Activated naive CD4-positive, alpha-beta T cell treated with Interleukin-2 at 50 U/mL for 16 hours (primary cell): ENCODE results near the gene SPAG16.
"Not testable (repeated sequence)": the region's sequence is repeated elsewhere in the genome, so short reads cannot be mapped to it uniquely, and the experiment has no call there.

Source experiments
- DNase-seq: peaks from one replicate; pipeline ENCODE4 v3.0.0-alpha.2; 2020

SPAG16 gene

DNA sequence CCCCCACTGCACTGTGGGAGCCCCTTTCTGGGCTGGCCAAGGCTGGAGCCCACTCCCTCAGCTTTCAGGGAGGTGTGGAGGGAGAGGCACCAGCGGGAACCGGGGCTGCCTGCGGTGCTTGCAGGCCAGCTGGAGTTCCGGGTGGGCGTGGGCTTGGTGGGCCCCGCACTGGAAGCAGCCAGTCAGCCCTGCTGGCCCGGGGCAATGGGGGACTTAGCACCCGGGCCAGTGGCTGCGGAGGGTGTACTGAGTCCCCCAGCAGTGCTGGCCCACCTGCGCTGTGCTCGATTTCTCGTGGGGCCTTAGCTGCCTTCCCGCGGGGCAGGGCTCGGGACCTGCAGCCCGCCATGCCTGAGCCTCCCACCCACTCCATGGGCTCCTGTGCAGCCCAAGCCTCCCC, 434.1 kb downstream of the SPAG16 start:
- DNase-seq: not testable (repeated sequence)

DNA sequence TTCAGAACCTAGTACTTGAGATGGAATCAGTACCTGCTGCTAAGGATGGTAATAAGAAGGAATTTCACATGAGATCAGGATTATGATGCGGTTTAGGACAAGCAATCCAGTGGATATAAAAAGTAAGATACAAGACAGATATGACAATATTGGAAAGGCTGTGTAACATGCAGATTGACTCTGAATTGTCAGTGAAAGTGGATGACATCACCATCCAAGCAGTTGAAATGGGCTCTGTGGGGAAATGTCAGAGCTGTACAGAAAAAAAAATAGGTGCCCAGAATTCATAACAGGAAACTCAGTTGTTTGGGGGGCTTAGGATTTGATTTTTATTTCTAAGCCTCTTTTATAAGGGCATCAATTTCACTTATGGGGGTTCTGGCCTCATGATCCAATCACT, 438.3 kb downstream of the SPAG16 start:
- no peak for DNase-seq

DNA sequence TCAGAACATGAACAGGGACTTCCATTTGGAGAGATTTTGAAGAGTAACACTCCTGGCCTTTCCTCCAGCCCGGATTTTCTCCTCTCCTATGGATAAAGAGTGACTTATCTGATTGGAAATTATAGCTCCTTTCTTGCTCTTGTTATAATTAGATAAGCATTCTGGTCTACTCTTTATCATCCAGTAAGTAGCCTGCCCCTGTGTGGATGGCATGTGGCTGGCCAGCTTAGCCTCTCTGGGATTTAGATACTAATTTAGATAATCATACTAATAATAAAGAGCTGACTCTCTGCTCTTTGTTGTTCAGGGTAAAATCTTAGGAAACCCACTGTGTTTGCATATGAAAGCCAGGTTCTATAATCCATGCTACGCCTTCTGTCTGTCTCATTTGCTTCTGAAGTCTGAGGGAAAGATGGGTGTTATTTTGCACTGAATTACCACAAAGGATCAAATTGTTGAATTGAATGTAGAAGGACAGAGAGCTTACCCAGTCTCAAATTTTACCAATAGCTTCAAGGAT, 438.8 kb downstream of the SPAG16 start:
- DNase-seq: no peak

DNA sequence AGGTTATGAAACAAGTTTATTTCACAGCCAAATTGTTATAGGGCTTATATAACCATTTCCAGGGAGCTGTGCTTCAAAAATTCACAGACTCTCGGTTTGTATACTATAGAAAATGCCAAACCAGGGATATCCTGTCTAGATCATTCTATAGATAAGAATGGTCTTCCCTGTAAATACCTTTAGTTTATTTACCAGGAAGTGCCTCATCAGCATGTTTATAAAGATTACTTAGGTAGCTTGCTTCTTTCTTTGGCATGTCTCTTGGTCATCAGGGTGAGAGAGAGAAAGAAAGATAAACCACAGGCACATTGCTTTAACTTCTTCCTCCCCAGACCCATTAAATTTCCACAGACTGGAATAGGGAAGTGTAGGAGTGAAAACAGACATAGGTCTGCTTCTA, 439.4 kb downstream of the SPAG16 start:
- DNase-seq: no peak

DNA sequence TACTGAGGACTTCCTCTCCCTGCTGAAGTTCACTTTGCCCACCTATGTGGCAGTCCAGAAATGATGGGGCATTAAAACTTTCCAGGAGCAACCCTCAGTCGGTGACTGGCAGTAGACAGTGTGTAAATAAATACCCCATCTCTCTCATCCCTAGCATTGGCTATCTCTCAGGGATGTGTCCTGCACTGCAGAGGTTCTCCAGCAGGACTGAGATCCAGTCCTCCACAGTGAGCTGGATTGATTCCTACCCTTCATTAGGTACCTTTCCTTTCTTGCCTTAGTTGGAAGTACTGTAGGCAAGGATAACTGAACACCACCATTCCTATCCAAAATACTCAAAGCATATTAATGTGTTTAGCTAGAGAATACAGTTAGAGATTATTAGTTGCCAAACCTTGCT, 441.8 kb downstream of the SPAG16 start:
- DNase-seq: no peak

DNA sequence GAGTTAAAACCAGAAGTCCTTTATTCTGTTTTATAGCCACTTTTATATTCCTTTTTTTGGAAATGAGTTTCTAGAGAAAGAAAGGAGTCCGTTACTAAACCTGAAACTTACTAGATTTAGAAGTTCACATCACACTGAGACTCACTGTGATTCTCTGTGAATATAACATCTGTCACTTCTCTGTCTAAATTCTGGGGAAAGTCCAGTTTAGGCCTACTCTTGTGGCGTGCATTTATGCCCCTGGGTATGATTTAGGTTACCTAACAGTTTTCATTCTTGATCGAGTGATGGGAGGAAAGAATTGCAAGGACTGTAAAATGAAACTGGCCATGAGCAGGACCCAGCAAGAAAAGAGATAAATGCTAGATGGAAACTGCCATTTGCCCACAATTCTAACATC, 449.6 kb downstream of the SPAG16 start:
- DNase-seq: no peak

DNA sequence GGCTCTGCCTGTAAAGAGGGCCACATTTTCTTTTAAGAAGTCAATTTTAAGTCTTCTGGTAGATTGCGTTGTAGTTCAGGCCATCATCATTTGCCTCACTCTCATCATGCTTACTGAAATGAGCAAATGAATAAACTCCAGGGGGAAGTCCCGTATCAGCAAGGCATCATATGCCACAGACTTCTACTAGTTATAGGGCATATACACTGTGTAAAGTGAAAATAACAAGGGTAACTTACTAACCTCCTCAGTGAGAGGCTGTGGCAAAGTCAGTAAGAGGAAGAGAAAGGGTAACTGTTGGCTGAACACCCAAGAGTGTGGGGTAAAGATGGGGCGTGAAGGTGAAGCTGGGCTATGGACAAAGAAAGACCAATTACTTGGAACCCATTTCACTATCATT, 456.2 kb downstream of the SPAG16 start:
- DNase-seq: no peak

DNA sequence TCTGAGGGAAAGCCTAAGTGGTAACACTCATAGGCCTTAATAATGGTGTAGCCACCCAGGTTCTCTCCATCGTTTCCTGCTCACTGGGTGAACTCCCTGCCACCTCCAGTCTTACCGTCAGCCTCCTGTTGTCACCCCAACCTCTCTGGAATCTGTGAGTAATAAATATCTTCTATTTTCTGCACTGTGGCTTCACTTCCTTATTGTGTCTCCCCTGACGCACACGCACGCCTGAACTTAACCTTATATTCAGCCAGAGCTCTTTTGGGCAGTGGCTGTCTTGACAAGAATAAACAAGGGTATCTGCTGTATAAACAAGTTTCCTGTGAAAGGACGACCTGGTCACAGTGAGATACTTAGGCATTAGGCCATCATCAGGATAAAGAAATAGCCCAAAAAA, 467.2 kb downstream of the SPAG16 start:
- no peak for DNase-seq

DNA sequence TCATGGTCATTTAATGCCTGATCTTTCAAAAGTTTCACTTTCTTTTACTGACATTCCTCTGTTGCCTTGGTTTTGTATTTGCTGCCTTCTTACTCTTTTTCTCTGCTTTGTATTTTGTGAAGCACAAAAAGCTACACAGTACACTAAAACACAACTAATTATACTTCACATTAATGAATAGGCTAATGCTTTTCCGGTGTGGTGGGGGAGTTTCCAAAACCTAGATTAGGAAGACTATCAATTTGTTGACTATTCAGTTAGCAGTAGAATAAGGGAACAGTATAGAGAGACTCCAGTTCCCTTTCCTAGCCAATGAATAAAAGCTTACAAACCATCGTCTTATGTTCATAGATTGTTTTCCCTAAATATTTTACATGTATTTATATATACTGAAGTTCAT, 468.3 kb downstream of the SPAG16 start:
- DNase-seq: no peak

DNA sequence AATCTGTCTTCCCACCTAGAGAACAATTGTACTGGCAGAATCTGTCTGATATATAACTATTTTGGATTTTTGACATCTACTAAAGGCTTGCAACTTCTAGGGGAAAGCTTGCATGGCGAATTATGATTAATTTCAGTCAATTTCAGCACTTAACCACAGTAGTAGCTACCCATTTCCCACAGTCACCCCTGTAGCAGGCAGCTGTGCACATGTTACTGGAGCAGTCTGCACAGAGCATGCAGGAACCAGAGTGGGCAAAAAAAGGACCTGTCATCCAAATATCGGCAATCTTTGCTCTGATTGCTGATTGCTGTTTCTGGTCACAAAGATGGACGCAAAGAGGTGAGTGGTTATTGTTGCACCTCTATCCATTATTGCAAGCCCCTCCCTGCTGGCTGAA, 473.3 kb downstream of the SPAG16 start:
- DNase-seq: no peak

DNA sequence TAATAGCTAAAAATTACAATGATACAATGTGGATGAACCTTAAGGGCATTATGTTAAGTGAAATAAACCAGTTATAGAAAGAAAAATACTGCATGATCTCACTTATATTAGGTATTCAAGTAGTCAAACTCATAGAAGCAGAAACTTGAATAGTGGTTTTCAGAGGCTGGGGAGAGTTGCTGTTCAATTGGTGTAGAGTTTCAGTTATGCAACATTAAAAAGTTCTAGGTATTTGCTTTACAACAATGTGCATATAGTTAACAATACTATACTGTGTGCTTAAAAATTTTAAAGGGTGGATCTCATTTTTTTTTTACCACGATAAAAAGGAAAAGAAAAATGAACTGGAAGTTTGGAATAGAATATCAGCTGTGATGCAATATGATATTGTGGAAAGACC, 479.1 kb downstream of the SPAG16 start:
- no peak for DNase-seq

DNA sequence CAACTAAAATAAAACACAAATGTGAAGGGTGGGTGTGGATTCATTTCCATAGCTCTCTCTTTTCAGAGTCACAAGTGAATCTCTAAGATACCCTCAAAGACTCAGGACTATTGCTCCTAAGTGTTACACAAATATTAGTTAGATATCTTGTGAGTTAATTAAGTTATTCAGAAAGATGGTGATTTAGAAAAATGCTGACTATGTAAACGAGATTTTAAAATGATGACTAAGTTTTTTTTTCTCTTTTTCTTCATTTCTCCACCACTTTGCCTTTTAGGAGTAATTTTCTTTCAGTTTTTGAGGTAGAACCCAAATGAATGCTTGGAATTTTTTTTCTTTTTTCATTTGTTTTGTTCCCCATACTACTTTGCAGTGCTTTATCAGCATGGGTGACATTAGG, 479.7 kb downstream of the SPAG16 start:
- no peak for DNase-seq

DNA sequence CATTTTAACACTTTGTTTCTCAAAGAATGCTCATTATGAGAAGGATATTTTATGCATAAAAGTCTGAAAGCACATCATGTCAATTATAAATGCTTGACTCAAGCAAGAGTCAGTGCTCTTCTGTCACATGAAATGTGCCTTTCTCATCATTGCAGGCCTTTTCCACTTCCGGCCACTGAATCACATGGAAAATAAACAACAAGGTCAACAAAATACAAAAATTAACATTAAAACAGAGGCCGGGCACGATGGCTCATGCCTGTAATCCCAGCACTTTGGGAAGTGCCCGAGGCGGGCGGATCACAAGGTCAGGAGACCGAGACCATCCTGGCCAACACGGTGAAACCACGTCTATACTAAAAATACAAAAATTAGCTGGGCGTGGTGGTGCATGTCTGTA, 480.6 kb downstream of the SPAG16 start:
- DNase-seq: no peak

DNA sequence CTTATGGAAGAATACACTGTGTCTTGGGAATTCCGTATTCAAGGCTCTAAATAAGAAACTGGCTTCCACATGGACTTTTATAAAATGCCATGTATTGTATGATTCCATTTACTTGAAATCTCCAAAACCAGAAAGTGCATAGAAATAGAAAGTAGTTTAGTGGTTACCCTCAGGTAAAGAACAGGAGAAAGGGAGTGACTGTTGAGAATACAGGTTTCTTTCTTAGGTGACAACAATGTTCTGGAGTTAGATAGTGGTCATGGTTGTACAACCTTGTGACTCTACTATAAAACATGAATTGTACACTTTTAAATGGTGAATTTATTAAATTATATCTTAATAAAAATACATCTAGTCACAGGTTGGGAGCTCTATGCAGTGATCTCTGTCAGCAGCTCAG, 481.8 kb downstream of the SPAG16 start:
- DNase-seq: no peak

DNA sequence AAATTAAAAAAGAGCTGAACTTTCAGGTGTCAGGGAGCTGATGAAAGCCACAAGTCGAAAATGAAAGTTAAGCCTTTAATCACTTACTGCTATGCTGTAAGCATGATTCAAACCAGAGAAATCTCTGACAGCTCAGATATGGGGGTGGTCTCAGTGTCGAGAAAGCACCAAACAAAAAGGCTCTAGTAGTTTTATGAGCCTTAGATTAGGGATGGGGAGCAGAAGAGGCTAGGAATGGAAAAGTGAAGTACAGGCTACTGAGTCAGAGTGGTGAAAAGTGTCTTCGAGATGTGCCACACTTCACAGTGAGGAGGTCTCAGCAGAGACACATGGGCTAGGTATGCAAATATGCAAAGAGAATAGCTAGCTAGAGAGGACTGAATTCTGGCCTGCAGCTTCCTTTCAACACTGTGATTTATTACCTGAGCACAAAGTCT, 482.2 kb downstream of the SPAG16 start:
- no peak for DNase-seq

DNA sequence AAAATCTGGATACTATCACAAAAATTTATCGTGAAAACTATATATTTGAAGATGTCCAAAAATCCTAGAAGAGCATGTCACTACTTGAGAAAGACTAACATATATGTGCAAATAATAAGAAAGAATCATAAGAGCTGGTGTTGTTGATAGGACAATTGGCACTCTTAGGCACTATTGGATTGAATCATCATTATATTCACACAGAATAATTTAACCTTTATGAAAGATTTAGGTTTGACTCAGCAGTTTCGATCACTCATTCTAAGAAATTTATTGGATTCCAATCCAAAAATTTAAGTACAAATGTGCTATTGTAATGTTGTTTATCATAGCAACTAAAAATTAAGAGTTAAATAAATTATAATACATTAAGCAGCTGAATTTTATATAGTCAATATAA, 503.6 kb downstream of the SPAG16 start:
- DNase-seq: no peak

DNA sequence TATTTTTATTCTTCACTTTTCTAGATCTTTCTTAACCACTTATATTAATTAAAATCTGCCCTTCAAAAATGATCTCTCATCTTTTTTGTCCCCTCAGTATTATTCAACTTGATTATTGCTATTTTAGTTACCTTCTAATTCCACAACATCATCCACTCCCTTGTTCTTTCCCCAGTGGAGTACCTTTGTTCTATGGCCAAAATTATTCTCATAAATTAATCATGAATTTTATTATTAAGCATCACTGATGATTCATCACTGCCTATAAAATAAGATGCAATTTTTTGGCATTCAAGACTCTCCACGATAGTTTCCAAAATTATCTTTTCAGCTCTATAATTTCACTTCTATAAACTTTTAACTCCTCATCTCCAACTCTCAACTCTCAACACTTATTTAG, 505.7 kb downstream of the SPAG16 start:
- no peak for DNase-seq

DNA sequence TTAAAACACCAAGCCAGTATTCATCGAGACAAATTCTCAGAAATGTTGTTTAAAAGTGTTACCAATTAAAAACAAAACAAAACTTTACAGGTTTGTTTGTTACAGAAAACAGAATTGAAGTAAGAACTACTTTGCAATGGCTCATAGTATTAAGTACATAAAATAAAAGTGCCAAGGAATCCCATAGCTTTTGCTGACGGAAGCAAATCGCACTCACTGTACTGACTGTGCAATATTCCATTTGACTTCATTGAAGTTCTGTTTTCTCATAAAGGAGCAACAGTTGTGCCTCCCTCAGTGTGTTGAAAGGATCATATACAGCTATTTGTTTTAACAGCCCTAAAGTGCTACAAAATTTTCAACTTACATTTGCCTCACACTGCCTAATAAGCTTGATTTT, 507.8 kb downstream of the SPAG16 start:
- DNase-seq: no peak

DNA sequence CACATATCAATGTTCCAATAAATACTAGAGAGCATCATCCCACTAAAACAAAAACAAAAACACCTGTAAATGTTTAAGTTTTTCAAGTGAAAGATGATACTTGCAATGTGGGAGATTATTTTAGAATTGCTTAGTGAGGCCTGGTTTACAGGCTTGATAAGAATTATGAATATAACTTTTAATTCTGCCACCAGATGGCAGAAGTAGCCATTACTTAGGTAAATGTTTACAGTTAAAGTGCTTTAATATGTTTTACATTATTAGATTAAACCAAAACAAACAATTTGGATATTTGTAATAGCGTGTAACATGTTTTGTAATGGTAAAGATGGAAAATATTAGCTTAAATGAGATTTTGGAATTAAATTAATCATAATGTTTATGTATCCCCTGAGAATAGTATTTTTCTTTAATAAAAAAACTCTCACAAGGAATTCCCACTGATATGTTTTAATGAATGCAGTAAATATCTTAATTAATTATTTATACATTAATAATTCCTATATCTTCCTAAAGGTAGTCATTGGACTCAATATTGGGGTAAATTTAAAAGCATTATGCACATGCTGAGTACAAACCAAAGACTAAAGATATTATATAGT, 522.0 kb downstream of the SPAG16 start:
- no peak for DNase-seq

DNA sequence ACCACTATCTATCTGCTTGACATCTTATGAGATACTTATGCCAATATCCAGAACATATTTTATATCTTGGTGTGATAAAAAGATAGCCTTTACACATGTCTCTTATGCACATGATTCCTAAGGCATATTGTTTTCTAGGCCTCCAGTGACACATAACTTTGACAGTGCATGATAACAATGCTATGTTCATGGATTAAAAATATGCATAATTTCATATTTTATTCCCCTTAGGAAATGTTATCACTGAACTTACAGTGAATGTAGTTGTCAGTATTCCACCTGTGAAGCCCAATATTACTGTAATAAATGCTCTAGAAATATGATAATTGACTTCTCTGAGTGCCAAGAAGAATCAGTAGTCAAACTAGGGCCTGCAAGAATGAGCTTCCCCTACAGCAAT, 532.3 kb downstream of the SPAG16 start:
- no peak for DNase-seq

DNA sequence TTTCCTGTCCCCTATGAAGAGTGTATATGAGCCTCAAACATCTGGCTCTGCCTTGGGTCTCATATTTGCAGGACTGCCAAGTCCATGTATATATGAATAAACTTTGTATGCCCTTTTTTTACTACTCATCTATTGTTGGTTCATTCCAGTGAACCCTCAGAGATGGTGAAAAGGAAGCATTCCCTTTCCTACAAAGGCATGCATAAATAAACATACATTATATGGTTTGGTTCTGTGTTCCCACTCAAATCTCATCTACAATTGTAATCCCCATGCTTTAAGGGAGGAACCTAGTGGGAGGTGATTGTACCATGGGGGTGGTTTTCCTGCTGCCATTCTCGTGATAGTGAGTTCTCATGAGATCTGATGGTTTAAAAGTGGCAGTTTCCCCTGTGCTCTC, 534.2 kb downstream of the SPAG16 start:
- no peak for DNase-seq

DNA sequence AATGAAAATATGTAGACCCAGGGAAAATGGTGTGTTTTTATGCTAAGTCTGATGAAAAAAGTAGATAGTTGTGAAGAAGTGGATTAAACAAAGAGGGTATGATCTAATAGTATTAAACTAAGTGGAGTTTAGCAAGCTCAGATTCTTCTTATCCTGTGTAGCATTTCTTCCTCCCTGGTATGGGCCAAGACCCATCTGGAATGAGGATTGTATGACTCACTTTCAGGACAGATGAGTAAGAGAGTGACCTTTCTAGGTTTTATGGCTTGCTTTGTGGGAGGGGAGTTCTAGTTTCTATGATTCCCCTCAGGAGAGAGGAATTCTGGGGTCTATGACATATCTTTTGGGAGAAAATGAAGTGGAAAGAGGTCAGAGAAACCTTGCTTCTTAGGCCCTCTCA, 550.1 kb downstream of the SPAG16 start:
- DNase-seq: no peak

DNA sequence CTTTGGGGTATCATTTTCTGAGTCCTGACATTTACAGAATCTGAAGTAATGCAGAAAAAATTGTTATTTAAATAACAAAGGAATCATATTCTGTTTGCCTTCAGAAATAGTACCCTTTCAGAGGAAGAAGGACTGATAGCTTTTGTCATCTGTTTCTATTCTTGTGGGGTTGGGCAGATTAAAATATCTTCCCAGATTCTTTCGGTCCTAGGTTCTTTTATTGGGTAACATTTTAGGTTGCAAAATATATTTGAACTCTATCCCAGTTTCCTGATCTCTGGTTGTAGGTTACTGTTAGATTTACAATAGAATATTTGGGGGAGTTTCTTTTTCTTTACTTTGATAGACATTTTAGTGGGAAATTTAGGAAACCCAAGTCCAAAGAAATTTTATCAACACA, 550.5 kb downstream of the SPAG16 start:
- DNase-seq: no peak

DNA sequence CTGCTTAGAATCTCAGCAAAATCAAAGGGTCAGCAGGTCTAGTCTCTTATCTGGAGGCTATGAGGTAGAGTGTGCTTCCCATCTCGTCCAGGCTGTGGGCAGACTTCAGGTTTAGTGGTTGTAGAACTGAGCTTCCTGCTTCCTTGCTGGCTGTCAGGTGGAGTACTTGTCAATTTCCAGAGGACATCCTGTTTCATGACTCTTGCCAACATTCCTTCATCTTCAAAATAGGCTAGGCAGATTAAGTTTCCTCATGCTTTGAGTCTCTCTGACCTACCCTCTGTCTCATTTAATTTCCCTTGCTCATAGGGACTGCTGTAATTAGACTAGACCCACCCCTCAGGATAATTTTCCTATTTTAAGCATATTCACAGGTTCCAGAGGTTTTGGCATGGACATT, 562.6 kb downstream of the SPAG16 start:
- no peak for DNase-seq

DNA sequence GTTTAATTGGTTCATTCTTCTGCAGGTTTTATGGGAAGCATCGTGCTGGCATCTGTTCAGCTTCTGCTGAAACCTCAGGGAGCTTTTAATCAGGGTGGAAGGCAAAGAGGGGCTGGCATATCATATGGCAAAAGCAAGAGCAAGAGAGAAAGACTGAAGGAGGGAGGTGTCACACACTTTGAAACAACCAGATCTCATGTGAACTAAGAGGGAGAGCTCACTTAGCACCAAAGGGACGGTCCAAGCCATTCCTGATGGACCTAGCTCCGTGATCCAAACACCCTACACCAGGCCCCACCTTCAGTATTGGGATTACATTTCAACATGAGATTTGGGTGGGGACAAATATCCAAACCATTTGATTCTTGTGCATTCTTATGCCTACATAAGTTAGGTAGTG, 563.1 kb downstream of the SPAG16 start:
- no peak for DNase-seq

DNA sequence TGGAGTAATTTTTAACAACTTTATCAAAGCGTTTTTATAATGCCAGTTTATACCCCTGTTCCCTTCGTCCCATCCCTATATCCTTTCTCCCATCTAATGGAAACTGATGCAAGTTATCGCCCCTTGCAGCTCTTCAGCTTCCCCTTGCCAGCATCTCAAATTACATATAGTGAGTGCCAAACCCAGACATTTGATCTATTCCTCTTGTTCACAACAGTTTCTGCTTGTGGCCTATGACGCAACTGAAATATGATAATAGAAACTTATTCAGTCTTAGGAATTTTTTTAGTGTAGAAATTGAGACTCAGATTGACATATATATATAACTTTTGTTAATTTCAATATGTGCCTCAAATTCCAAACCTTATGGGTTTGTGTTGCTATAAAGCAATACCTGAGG, 564.4 kb downstream of the SPAG16 start:
- DNase-seq: no peak
